GM12801 (cell line): ENCODE data around the gene TMED1.

Experiments
- CTCF ChIP-seq: IDR thresholded peaks from one replicate; pipeline ENCODE4 v1.5.1; 2011; ENCODE audit warnings: control low read depth; ENCODE audit not compliant: insufficient read length; ENCODE audit errors: extremely low read depth

TMED1 gene

GRCh38 chr19:10797078-10797477, 38.9 kb downstream of the TMED1 start:
- TF ChIP-seq CTCF, result no peak

- TF ChIP-seq CTCF, result no peak
Measured at GRCh38 chr19:10796653-10797052, 39.4 kb downstream of the TMED1 start.

GRCh38 chr19:10789866-10790265, 46.1 kb downstream of the TMED1 start:
- TF ChIP-seq CTCF, result no peak

- TF ChIP-seq CTCF, result no peak
Measured at GRCh38 chr19:10788146-10788545, 47.9 kb downstream of the TMED1 start.

- no peak for TF ChIP-seq CTCF
Measured at GRCh38 chr19:10784257-10784656, 51.8 kb downstream of the TMED1 start.

- no peak for TF ChIP-seq CTCF
Measured at GRCh38 chr19:10782795-10783194, 53.2 kb downstream of the TMED1 start.
